Measurements from ENCODE around the gene EEF1A1. TPM values are rescaled to one million over a fixed set of nuclear protein-coding genes. Genes with fewer than 3 reads are reported as not detected.
"Not testable (repeated sequence)": the region's sequence is repeated elsewhere in the genome, so short reads cannot be mapped to it uniquely, and the experiment has no call there.

Gene EEF1A1
- over 10,000 TPM; 17,301 to 23,089 (median 19,467) TPM for polyA plus RNA-seq (ENCODE audit: insufficient read length in 4 of 4)

GRCh38 chr6:73520688-73521350 is at the start of gene EEF1A1:
TSS of gene EEF1A1 (minus strand) at chr6:73521032. CDS start at chr6:73520026, 1,006 bp downstream.
- peak; percentile 97 to 100 (median 98) for DNase-seq (ENCODE audit: low read depth in 4 of 4, low spot score in 2 of 4)

- no peak for DNase-seq (ENCODE audit: low read depth in 4 of 4, low spot score in 2 of 4)
Observed at GRCh38 chr6:73569121-73569520, 48.3 kb upstream of the EEF1A1 start.

- no peak for DNase-seq (ENCODE audit: low read depth in 4 of 4, low spot score in 2 of 4)
Observed at GRCh38 chr6:73566954-73567591, 46.2 kb upstream of the EEF1A1 start.

GRCh38 chr6:73566486-73566871 is 45.6 kb upstream of the EEF1A1 start:
- not testable (repeated sequence) for DNase-seq (ENCODE audit: low read depth in 4 of 4, low spot score in 2 of 4)

GRCh38 chr6:73565767-73566485 is 45.1 kb upstream of the EEF1A1 start:
- DNase-seq (ENCODE audit: low read depth in 4 of 4, low spot score in 2 of 4): no peak

GRCh38 chr6:73564578-73565345 is 43.9 kb upstream of the EEF1A1 start:
- no peak for DNase-seq (ENCODE audit: low read depth in 4 of 4, low spot score in 2 of 4)

GRCh38 chr6:73562558-73562957 is 41.7 kb upstream of the EEF1A1 start:
- no peak for DNase-seq (ENCODE audit: low read depth in 4 of 4, low spot score in 2 of 4)

- no peak for DNase-seq (ENCODE audit: low read depth in 4 of 4, low spot score in 2 of 4)
Observed at GRCh38 chr6:73560853-73561407, 40.1 kb upstream of the EEF1A1 start.

- no peak for DNase-seq (ENCODE audit: low read depth in 4 of 4, low spot score in 2 of 4)
Observed at GRCh38 chr6:73560182-73560732, 39.4 kb upstream of the EEF1A1 start.

- not testable (repeated sequence) for DNase-seq (ENCODE audit: low read depth in 4 of 4, low spot score in 2 of 4)
Observed at GRCh38 chr6:73559399-73559794, 38.6 kb upstream of the EEF1A1 start.

- DNase-seq (ENCODE audit: low read depth in 4 of 4, low spot score in 2 of 4): no peak
Observed at GRCh38 chr6:73558624-73559398, 38.0 kb upstream of the EEF1A1 start.

- DNase-seq (ENCODE audit: low read depth in 4 of 4, low spot score in 2 of 4): no peak
Observed at GRCh38 chr6:73556836-73557235, 36.0 kb upstream of the EEF1A1 start.

GRCh38 chr6:73555380-73555949 is 34.6 kb upstream of the EEF1A1 start:
- not testable (repeated sequence) for DNase-seq (ENCODE audit: low read depth in 4 of 4, low spot score in 2 of 4)

GRCh38 chr6:73551115-73551514 is 30.3 kb upstream of the EEF1A1 start:
- DNase-seq (ENCODE audit: low read depth in 4 of 4, low spot score in 2 of 4): not testable (repeated sequence)

GRCh38 chr6:73548458-73549446 is 27.9 kb upstream of the EEF1A1 start:
- DNase-seq (ENCODE audit: low read depth in 4 of 4, low spot score in 2 of 4): no peak

GRCh38 chr6:73547036-73547435 is 26.2 kb upstream of the EEF1A1 start:
- no peak for DNase-seq (ENCODE audit: low read depth in 4 of 4, low spot score in 2 of 4)

GRCh38 chr6:73542891-73543290 is 22.1 kb upstream of the EEF1A1 start:
- DNase-seq (ENCODE audit: low read depth in 4 of 4, low spot score in 2 of 4): no peak

GRCh38 chr6:73542481-73542880 is 21.6 kb upstream of the EEF1A1 start:
- not testable (repeated sequence) for DNase-seq (ENCODE audit: low read depth in 4 of 4, low spot score in 2 of 4)

Data from left renal cortex interstitium (tissue), 4 donors.